DOHH2 (cell line): ENCODE results near the gene RECQL5.

Experiments used
- EZH2phosphoT487 ChIP-seq: fragments of 200-600 bp; sonication (generic); IDR thresholded peaks from 2 replicates; pipeline ENCODE4 v1.6.1; 2017; ENCODE audit warnings: borderline replicate concordance, mild to moderate bottlenecking, antibody characterized with exemption, low read length, moderate library complexity, mixed read lengths
- TF ChIP-seq, protein P1 (sequence below): fragments of 200-600 bp; sonication (generic); IDR thresholded peaks from one replicate; pipeline ENCODE4 v1.5.1; 2014; ENCODE audit warnings: antibody characterized with exemption, mild to moderate bottlenecking, low read depth, low read length; ENCODE audit not compliant: poor library complexity, severe bottlenecking

- TF ChIP-seq, protein P1, sequence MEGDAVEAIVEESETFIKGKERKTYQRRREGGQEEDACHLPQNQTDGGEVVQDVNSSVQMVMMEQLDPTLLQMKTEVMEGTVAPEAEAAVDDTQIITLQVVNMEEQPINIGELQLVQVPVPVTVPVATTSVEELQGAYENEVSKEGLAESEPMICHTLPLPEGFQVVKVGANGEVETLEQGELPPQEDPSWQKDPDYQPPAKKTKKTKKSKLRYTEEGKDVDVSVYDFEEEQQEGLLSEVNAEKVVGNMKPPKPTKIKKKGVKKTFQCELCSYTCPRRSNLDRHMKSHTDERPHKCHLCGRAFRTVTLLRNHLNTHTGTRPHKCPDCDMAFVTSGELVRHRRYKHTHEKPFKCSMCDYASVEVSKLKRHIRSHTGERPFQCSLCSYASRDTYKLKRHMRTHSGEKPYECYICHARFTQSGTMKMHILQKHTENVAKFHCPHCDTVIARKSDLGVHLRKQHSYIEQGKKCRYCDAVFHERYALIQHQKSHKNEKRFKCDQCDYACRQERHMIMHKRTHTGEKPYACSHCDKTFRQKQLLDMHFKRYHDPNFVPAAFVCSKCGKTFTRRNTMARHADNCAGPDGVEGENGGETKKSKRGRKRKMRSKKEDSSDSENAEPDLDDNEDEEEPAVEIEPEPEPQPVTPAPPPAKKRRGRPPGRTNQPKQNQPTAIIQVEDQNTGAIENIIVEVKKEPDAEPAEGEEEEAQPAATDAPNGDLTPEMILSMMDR = no peak
- no peak for TF ChIP-seq EZH2phosphoT487
These were observed 20.9 kb downstream of the RECQL5 start for GRCh38 chr17:75645889-75646637.
